Stomach (tissue), 4 donors: Measurements from ENCODE around the gene MUC5B.

ENCODE experiments used
- POLR2A ChIP-seq, 4 donors: fragments of 450-650 bp; IDR thresholded peaks; one replicate each; pipeline ENCODE4 v1.6.1; 2016; ENCODE audit warnings: antibody characterized with exemption in 4 of 4, control low read depth in 2 of 4, mild to moderate bottlenecking in 1 of 4, moderate library complexity in 1 of 4
- POLR2AphosphoS5 ChIP-seq, 3 donors: sonication (generic); formaldehyde crosslinking; IDR thresholded peaks; one replicate each; pipeline ENCODE4 v1.6.1; 2016; ENCODE audit warnings: antibody characterized with exemption in 3 of 3
- TF ChIP-seq, protein P1 (sequence below), 7 experiments: fragments of 450-650 bp in 4 of 7; fragments of 200-600 bp in 3 of 7; sonication (generic) in 3 of 7; IDR thresholded peaks; one replicate each; pipeline ENCODE4 v1.5.1; 2016 to 2019; ENCODE audit warnings: antibody characterized with exemption in 7 of 7, control low read depth in 2 of 7, mild to moderate bottlenecking in 1 of 7

DNA sequence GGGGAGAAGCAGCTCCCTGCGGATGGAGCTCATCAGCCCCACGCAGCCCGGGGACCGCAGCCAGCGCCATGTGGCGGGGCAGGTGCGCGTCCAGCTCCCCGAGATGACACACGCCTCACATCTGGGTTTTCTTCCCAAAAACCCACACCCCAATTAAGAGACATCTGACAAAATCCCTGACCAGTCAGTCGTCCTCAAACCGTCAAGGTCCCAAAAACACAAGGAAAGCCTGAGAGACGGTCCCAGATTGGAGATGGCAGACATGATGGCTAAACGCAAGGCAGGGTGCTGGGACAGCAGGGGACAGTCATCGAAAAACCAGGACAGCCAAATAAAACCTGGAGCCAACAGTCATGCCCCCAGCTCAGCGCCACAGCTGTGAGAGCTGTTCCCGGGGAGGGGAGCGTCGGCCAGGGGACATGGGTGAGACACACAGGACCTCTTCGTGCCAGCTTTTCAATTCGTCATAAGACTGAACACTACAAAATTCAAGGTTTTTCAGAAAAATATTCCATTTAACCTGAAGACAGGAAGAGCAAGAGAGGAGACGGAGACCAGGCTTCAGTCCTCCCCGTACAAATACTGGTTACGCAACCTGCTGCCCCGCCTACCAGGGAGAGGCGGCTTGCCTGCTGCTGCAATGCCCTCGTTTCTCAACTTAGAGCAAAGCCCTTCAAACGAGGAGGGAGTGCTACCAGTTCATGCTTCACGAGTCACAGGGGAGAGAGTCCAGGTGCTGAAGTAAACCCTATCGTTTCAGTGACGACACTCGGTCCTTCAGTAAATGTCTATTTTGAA, 76.0 kb downstream of the MUC5B start:
- TF ChIP-seq POLR2AphosphoS5 (IDR thresholded peaks at IDR 0.05) (peak; percentile 78 to 92 (median 81)), POLR2A (IDR thresholded peaks at IDR 0.05) (no peak)
- TF ChIP-seq, protein P1, sequence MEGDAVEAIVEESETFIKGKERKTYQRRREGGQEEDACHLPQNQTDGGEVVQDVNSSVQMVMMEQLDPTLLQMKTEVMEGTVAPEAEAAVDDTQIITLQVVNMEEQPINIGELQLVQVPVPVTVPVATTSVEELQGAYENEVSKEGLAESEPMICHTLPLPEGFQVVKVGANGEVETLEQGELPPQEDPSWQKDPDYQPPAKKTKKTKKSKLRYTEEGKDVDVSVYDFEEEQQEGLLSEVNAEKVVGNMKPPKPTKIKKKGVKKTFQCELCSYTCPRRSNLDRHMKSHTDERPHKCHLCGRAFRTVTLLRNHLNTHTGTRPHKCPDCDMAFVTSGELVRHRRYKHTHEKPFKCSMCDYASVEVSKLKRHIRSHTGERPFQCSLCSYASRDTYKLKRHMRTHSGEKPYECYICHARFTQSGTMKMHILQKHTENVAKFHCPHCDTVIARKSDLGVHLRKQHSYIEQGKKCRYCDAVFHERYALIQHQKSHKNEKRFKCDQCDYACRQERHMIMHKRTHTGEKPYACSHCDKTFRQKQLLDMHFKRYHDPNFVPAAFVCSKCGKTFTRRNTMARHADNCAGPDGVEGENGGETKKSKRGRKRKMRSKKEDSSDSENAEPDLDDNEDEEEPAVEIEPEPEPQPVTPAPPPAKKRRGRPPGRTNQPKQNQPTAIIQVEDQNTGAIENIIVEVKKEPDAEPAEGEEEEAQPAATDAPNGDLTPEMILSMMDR (IDR thresholded peaks at IDR 0.05), result no peak
